ENCODE measurements around the gene GNPTG. TPM values are rescaled to one million over a fixed set of nuclear protein-coding genes. Genes with fewer than 3 reads are reported as not detected.

The GNPTG gene
- total and polyA plus RNA-seq, 2 donors from 2014 or later: 88.7 to 138 TPM

DNA sequence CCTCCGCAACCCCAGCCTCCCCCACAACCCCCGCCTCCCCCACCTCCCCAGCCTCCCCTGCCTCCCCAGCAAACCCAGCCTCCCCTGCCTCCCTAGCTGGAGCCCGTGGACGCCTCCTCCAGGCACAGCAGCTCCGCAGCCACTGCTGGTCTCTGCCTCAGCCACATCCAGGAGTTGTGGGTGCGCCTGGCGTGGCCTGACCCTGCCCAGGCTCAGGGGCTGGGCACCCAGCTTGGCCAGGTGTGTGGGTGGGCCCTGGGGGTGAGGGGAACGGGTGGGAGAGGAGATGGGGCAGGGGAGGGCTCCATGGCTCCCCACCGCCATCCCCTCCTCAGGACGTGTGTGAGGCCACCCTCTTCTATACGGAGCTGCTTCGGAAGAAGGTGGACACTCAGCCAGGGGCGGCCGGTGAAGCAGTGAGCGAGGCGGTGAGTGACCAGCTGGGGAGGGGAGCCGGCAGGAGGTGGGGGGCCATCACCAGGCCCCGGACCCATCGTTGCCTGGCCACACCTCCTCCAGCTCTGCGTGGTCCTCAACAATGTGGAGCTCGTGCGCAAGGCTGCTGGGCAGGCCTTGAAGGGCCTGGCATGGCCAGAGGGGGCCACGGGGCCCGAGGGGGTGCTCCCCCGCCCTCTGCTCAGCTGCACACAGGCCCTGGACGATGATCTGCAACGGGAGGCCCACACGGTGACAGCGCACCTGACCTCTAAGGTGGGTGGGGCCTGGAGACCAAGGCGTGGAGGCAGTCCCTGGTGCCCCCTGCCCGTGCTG lies 5.9 kb upstream of the GNPTG start:
- TF ChIP-seq, protein P1, sequence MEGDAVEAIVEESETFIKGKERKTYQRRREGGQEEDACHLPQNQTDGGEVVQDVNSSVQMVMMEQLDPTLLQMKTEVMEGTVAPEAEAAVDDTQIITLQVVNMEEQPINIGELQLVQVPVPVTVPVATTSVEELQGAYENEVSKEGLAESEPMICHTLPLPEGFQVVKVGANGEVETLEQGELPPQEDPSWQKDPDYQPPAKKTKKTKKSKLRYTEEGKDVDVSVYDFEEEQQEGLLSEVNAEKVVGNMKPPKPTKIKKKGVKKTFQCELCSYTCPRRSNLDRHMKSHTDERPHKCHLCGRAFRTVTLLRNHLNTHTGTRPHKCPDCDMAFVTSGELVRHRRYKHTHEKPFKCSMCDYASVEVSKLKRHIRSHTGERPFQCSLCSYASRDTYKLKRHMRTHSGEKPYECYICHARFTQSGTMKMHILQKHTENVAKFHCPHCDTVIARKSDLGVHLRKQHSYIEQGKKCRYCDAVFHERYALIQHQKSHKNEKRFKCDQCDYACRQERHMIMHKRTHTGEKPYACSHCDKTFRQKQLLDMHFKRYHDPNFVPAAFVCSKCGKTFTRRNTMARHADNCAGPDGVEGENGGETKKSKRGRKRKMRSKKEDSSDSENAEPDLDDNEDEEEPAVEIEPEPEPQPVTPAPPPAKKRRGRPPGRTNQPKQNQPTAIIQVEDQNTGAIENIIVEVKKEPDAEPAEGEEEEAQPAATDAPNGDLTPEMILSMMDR (IDR thresholded peaks at IDR 0.05; ENCODE audit: borderline replicate concordance, extremely low read depth, insufficient read depth): no peak
- no peaks in the 10 kb centered on the region for H3K9me3 ChIP-seq (ENCODE audit: control insufficient read depth in 2 of 3, insufficient read depth in 1 of 3, low read length in 3 of 3)
- no peak for DNase-seq
- intact Hi-C loops (cut with DNase I): no loop called here
- no peak overlapping the region for H3K27ac ChIP-seq (ENCODE audit: low read depth in 2 of 2, low read length in 2 of 2)
- H3K4me1 ChIP-seq (ENCODE audit: control insufficient read depth in 2 of 3, insufficient read depth in 2 of 3, low read depth in 1 of 3, low read length in 3 of 3): peaks cover 0 to 18% (median 0%) of the 10 kb centered on the region in 3 donors
- FAIRE-seq: no peak
- no peak overlapping the region for H3K9ac ChIP-seq (ENCODE audit: low read length in 3 of 3)
- H3K36me3 ChIP-seq (ENCODE audit: control insufficient read depth in 2 of 3, insufficient read depth in 3 of 3, low read length in 3 of 3): peaks cover 0 to 8% (median 2%) of the 10 kb centered on the region in 3 donors
- no peak overlapping the region for H3K4me3 ChIP-seq (ENCODE audit: low read length in 3 of 3)
- no peaks in the 10 kb centered on the region for H3K27me3 ChIP-seq (ENCODE audit: control insufficient read depth, insufficient read depth, low read length)

DNA sequence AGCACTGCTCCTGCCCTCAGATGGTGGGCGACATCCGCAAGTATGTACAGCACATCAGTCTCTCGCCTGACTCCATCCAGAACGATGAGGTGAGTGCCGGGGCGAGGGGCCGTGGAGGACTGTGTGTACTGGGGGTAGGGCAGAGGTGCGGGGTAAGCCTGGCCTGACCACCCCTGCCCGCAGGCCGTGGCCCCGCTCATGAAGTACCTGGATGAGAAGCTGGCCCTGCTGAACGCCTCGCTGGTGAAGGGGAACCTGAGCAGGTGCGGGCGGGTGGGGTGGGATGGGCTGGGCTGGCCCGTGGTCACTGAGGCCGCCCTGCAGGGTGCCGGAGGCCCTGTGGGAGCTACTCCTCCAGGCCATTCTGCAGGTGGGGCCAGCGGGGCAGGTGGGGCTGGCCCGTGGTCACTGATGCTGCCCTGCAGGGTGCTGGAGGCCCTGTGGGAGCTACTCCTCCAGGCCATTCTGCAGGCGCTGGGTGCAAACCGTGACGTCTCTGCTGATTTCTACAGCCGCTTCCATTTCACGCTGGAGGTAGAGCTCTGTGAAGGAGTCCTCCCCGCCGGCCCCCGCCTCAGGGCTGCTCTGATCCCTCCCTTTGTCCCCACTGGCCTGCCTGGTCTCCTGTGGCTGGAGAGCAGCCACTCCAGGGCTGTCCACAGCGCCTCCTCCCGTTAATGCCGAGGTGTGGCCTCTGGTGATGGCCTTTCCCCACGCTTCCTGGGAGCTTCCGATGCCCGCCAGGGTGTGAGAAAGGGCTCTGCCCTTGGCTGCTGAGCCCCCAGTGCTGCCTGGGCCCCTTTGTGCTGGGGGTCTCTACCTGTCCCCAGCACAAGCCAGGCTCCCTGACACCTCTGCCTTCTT lies 5.1 kb upstream of the GNPTG start:
- no peak overlapping the region for H3K9ac ChIP-seq (ENCODE audit: low read length in 3 of 3)
- H3K27me3 ChIP-seq (ENCODE audit: control insufficient read depth, insufficient read depth, low read length): no peaks in the 10 kb centered on the region
- intact Hi-C loops (cut with DNase I): no loop called here
- no peak overlapping the region for H3K4me3 ChIP-seq (ENCODE audit: low read length in 3 of 3)
- peaks cover 0 to 23% (median 0%) of the 10 kb centered on the region in 3 donors for H3K4me1 ChIP-seq (ENCODE audit: control insufficient read depth in 2 of 3, insufficient read depth in 2 of 3, low read depth in 1 of 3, low read length in 3 of 3)
- DNase-seq: no peak
- peaks cover 0 to 8% (median 2%) of the 10 kb centered on the region in 3 donors for H3K36me3 ChIP-seq (ENCODE audit: control insufficient read depth in 2 of 3, insufficient read depth in 3 of 3, low read length in 3 of 3)
- TF ChIP-seq, protein P1 (IDR thresholded peaks at IDR 0.05; ENCODE audit: borderline replicate concordance, extremely low read depth, insufficient read depth): no peak
- no peak for FAIRE-seq
- no peak overlapping the region for H3K27ac ChIP-seq (ENCODE audit: low read depth in 2 of 2, low read length in 2 of 2)
- H3K9me3 ChIP-seq (ENCODE audit: control insufficient read depth in 2 of 3, insufficient read depth in 1 of 3, low read length in 3 of 3): no peaks in the 10 kb centered on the region

DNA sequence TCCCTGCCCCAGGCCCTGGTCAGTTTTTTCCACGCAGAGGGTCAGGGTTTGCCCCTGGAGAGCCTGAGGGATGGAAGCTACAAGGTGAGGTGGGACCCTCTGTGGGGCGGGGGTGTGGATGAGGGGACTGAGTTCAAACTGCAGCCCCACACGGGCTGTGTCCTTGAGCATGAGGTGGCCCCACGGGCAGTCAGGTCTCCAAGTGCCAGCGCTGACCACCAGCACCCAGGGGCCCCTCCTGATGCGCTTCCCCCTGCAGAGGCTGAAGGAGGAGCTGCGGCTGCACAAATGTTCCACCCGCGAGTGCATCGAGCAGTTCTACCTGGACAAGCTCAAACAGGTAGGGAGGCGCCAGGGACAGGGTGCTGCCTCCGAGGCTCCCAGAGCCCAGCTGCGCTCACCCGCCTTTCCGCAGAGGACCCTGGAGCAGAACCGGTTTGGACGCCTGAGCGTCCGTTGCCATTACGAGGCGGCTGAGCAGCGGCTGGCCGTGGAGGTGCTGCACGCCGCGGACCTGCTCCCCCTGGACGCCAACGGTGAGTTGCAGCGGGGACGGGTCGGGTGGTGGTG lies 4.4 kb upstream of the GNPTG start:
- intact Hi-C loops (cut with DNase I): no loop called here
- no peak for FAIRE-seq

More for the DNA sequence above, 4.4 kb upstream of the GNPTG start:
- H3K9ac ChIP-seq (ENCODE audit: low read length in 3 of 3): no peak overlapping the region
- TF ChIP-seq, protein P1 (IDR thresholded peaks at IDR 0.05; ENCODE audit: borderline replicate concordance, extremely low read depth, insufficient read depth): no peak
- DNase-seq: no peak
- H3K27ac ChIP-seq (ENCODE audit: low read depth in 2 of 2, low read length in 2 of 2): no peak overlapping the region
- H3K9me3 ChIP-seq (ENCODE audit: control insufficient read depth in 2 of 3, insufficient read depth in 1 of 3, low read length in 3 of 3): no peaks in the 10 kb centered on the region
- no peaks in the 10 kb centered on the region for H3K27me3 ChIP-seq (ENCODE audit: control insufficient read depth, insufficient read depth, low read length)
- peaks cover 0 to 8% (median 2%) of the 10 kb centered on the region in 3 donors for H3K36me3 ChIP-seq (ENCODE audit: control insufficient read depth in 2 of 3, insufficient read depth in 3 of 3, low read length in 3 of 3)
- peaks cover 0 to 22% (median 0%) of the 10 kb centered on the region in 3 donors for H3K4me1 ChIP-seq (ENCODE audit: control insufficient read depth in 2 of 3, insufficient read depth in 2 of 3, low read depth in 1 of 3, low read length in 3 of 3)
- no peak overlapping the region for H3K4me3 ChIP-seq (ENCODE audit: low read length in 3 of 3)
